IMR-90 (cell line): Measurements from ENCODE around the gene RERE. TPM values are rescaled to one million over a fixed set of nuclear protein-coding genes. Genes with fewer than 3 reads are reported as not detected.

Experiments used
- ATAC-seq: fragments of 200-7000 bp; cut with Tn5 transposase; 2 replicates; pipeline ENCODE4 v1.9.1; 2020; ENCODE audit warnings: low read depth, mild to moderate bottlenecking, moderate library complexity
- BruUV-seq: library from RNA; stranded (reverse); fragments of 400-500 nt; replicated peaks from 2 replicates; lab custom pipeline; 2021; lab: Mats Ljungman, UMichigan
- CTCF ChIA-PET: fragments of 300-600 bp; formaldehyde crosslinking; extraction: SDS; loops from one replicate; lab custom pipeline; 2021; ENCODE audit warnings: antibody characterized with exemption; lab: Yijun Ruan, JAX
- POLR2A ChIA-PET: fragments of 300-600 bp; sonication (Branson Sonifier 250); formaldehyde crosslinking; loops from one replicate; lab custom pipeline; 2022; ENCODE audit warnings: antibody characterized with exemption; ENCODE audit not compliant: unreplicated experiment; lab: Charles Lee
- DNase-seq: peaks from one replicate; pipeline ENCODE4 v3.0.0; 2013
- H2AFZ ChIP-seq: replicated peaks from 2 replicates; pipeline ENCODE3; 2013; ENCODE audit warnings: low read length, mild to moderate bottlenecking; ENCODE audit not compliant: poor library complexity
- H2AK5ac ChIP-seq: 2 replicates; pipeline ENCODE4 v1.6.1; 2013; ENCODE audit warnings: low read depth, low read length, inconsistent platforms
- H2AK9ac ChIP-seq: replicated peaks from 2 replicates; pipeline ENCODE3; 2013; ENCODE audit warnings: mild to moderate bottlenecking, low read depth, low read length, moderate library complexity; ENCODE audit not compliant: poor library complexity
- H2BK120ac ChIP-seq: 2 replicates; pipeline ENCODE4 v1.6.1; 2013; ENCODE audit warnings: low read depth, low read length, inconsistent platforms
- H2BK15ac ChIP-seq: 3 replicates; pipeline ENCODE4 v1.6.1; 2013; ENCODE audit warnings: low read depth, low read length, inconsistent platforms
- H2BK20ac ChIP-seq: 2 replicates; pipeline ENCODE4 v1.6.1; 2013; ENCODE audit warnings: low read depth, mild to moderate bottlenecking, inconsistent platforms, low read length, moderate library complexity
- H2BK5ac ChIP-seq: 2 replicates; pipeline ENCODE4 v1.6.1; 2013; ENCODE audit warnings: mild to moderate bottlenecking, low read depth, low read length, inconsistent platforms; ENCODE audit not compliant: poor library complexity, severe bottlenecking
- H3K14ac ChIP-seq: replicated peaks from 2 replicates; pipeline ENCODE4 v1.6.1; 2013; ENCODE audit warnings: low read depth, low read length, inconsistent platforms
- H3K18ac ChIP-seq: 2 replicates; pipeline ENCODE4 v1.6.1; 2013; ENCODE audit warnings: low read depth, low read length, control low read depth
- H3K23ac ChIP-seq: 2 replicates; pipeline ENCODE4 v1.6.1; 2013; ENCODE audit warnings: low read depth, low read length, inconsistent platforms
- H3K27ac ChIP-seq: 2 replicates; pipeline ENCODE4 v1.5.1; 2013; ENCODE audit warnings: mild to moderate bottlenecking, control low read depth, low read length; ENCODE audit not compliant: insufficient read depth
- H3K27me3 ChIP-seq: 2 replicates; pipeline ENCODE4 v1.6.1; 2013; ENCODE audit warnings: low read length; ENCODE audit not compliant: control insufficient read depth, insufficient read depth
- H3K36me3 ChIP-seq: 2 replicates; pipeline ENCODE4 v1.6.1; 2013; ENCODE audit warnings: low read length, mixed read lengths; ENCODE audit not compliant: control insufficient read depth, insufficient read depth
- H3K4ac ChIP-seq: 2 replicates; pipeline ENCODE4 v1.6.1; 2013; ENCODE audit warnings: low read depth, low read length, inconsistent platforms
- H3K4me1 ChIP-seq: 2 replicates; pipeline ENCODE4 v1.6.1; 2013; ENCODE audit warnings: low read length, mixed read lengths; ENCODE audit not compliant: control insufficient read depth, insufficient read depth
- H3K4me2 ChIP-seq: 2 replicates; pipeline ENCODE4 v1.6.1; 2013; ENCODE audit warnings: low read depth, mild to moderate bottlenecking, control low read depth, low read length, moderate library complexity
- H3K4me3 ChIP-seq: 2 replicates; pipeline ENCODE4 v1.5.1; 2013; ENCODE audit warnings: low read depth, mild to moderate bottlenecking, control low read depth, low read length, moderate library complexity; ENCODE audit not compliant: insufficient read depth
- H3K56ac ChIP-seq: 2 replicates; pipeline ENCODE4 v1.6.1; 2013; ENCODE audit warnings: low read length, inconsistent platforms; ENCODE audit not compliant: insufficient read depth; ENCODE audit errors: extremely low read depth
- H3K79me1 ChIP-seq, 2 experiments: 2 replicates each; pipeline ENCODE4 v1.6.1; 2013; ENCODE audit warnings: low read length in 2 of 2, inconsistent platforms in 1 of 2, low read depth in 1 of 2
- H3K9ac ChIP-seq: 2 replicates; pipeline ENCODE4 v1.6.1; 2013; ENCODE audit warnings: low read depth, low read length, control low read depth
- H3K9me1 ChIP-seq: 2 replicates; pipeline ENCODE4 v1.6.1; 2013; ENCODE audit warnings: low read length, inconsistent platforms; ENCODE audit not compliant: insufficient read depth
- H3K9me3 ChIP-seq: 2 replicates; pipeline ENCODE4 v1.6.1; 2013; ENCODE audit warnings: low read length; ENCODE audit not compliant: control insufficient read depth, insufficient read depth
- H4K20me1 ChIP-seq: 2 replicates; pipeline ENCODE4 v1.6.1; 2013; ENCODE audit warnings: low read length, inconsistent platforms; ENCODE audit not compliant: insufficient read depth
- H4K5ac ChIP-seq: 2 replicates; pipeline ENCODE4 v1.6.1; 2013; ENCODE audit warnings: mild to moderate bottlenecking, low read depth, low read length, control low read depth
- H4K8ac ChIP-seq, 2 experiments: 2 replicates each; pipeline ENCODE4 v1.6.1; 2013; ENCODE audit warnings: low read depth in 2 of 2, low read length in 2 of 2, control low read depth in 1 of 2, inconsistent platforms in 1 of 2
- H4K91ac ChIP-seq: 2 replicates; pipeline ENCODE4 v1.6.1; 2013; ENCODE audit warnings: low read depth, low read length, inconsistent platforms; ENCODE audit not compliant: insufficient read depth
- BHLHE40 ChIP-seq: fragments of 150-350 bp; IDR thresholded peaks from 2 replicates; pipeline ENCODE4 v1.6.1; 2016; ENCODE audit warnings: mild to moderate bottlenecking, low read depth, low read length
- CHD1 ChIP-seq: IDR thresholded peaks from 2 replicates; pipeline ENCODE4 v1.6.1; 2012; ENCODE audit warnings: low read depth, low read length, improper control_type of control experiment
- ELK1 ChIP-seq: fragments of 150-350 bp; IDR thresholded peaks from 2 replicates; pipeline ENCODE4 v1.6.1; 2016; ENCODE audit warnings: low read depth, mild to moderate bottlenecking, low read length, moderate library complexity, borderline replicate concordance
- RCOR1 ChIP-seq: IDR thresholded peaks from 2 replicates; pipeline ENCODE4 v1.6.1; 2012; ENCODE audit warnings: mild to moderate bottlenecking, low read length, improper control_type of control experiment; ENCODE audit not compliant: insufficient replicate concordance
- SMC3 ChIP-seq: fragments of 150-350 bp; IDR thresholded peaks from 2 replicates; pipeline ENCODE4 v1.6.1; 2016; ENCODE audit warnings: low read depth, mild to moderate bottlenecking, antibody characterized with exemption, low read length, moderate library complexity
- dilution Hi-C: fragments of 300-500 bp; cut with HindIII; formaldehyde crosslinking; loops from one replicate; pipeline ENCODE4 v1.14.3; 2018; ENCODE audit warnings: low sequenced_read_pairs; ENCODE audit not compliant: unreplicated experiment
- in situ Hi-C: fragments of 300-500 bp; cut with MboI; formaldehyde crosslinking; loops from 3 replicates; pipeline ENCODE4 v1.14.3; 2019; ENCODE audit warnings: low sequenced_read_pairs, inconsistent platforms, mixed read lengths
- intact Hi-C: fragments of 100-400 bp; cut with micrococcal nuclease; formaldehyde crosslinking; loops from 2 replicates; pipeline ENCODE4 v1.10.0; 2022
- polyA plus RNA-seq, 3 experiments: library from polyadenylated mRNA; depleted of rRNA; stranded (reverse); fragments of >200 nt; gene quantifications; 2 replicates each; pipeline ENCODE4 v1.2.3, GENCODE V29; 2012; ENCODE audit warnings: low replicate concordance in 1 of 3
- total RNA-seq: library from RNA; depleted of rRNA; stranded (reverse); fragments of >200 nt; gene quantifications from 2 replicates; pipeline ENCODE4 v1.2.3, GENCODE V29; 2012

Gene RERE
- total and polyA plus RNA-seq, 2 of the 4 experiments (the other 2 are of a cell fraction): 11.5 to 25.1 TPM

- H3K9me3 ChIP-seq: no peaks in the 10 kb centered on the region
- H4K91ac ChIP-seq: no peak overlapping the region
- H3K36me3 ChIP-seq: peaks cover 3% of the 10 kb centered on the region
- no peak overlapping the region for H2BK20ac ChIP-seq
- intact Hi-C loops: no loop called here
- H2BK5ac ChIP-seq: no peak overlapping the region
- no peak overlapping the region for H3K9ac ChIP-seq
- TF ChIP-seq CHD1 (no peak), ELK1 (no peak), BHLHE40 (no peak), RCOR1 (no peak), SMC3 (no peak)
- no TSS peak for BruUV-seq
- H3K4me2 ChIP-seq: no peak overlapping the region
- no peak overlapping the region for H3K23ac ChIP-seq
- H3K9me1 ChIP-seq: peaks cover 8% of the 10 kb centered on the region
- peaks cover 11% of the 10 kb centered on the region for H3K4me1 ChIP-seq
- ATAC-seq: no peak
- no peak overlapping the region for H3K56ac ChIP-seq
- no peak overlapping the region for H3K18ac ChIP-seq
- H3K27me3 ChIP-seq: no peaks in the 10 kb centered on the region
- H3K4me3 ChIP-seq: no peak overlapping the region
- H2AK5ac ChIP-seq: no peak overlapping the region
- peaks cover 7% of the 10 kb centered on the region; the same call in 1 of the 2 replicates for H4K20me1 ChIP-seq
- H2AK9ac ChIP-seq: no peak overlapping the region
- no peak overlapping the region for H4K5ac ChIP-seq
- H3K14ac ChIP-seq: no peak overlapping the region
- H3K79me1 ChIP-seq: peaks cover 24 to 45% of the 10 kb centered on the region in 2 experiments
- no peak overlapping the region for H3K27ac ChIP-seq
- CTCF ChIA-PET: no interaction called here
- POLR2A ChIA-PET: no interaction called here
- H2BK15ac ChIP-seq: no peak overlapping the region
- dilution Hi-C loops: no loop called here
- in situ Hi-C loops: no loop called here
- no peak for DNase-seq
- no peak overlapping the region for H2BK120ac ChIP-seq
- no peak overlapping the region for H4K8ac ChIP-seq
- H2AFZ ChIP-seq: no peak overlapping the region
- no peak overlapping the region for H3K4ac ChIP-seq
Observed at GRCh38 chr1:8543965-8544364, 273.5 kb downstream of the RERE start.
